ENCODE measurements around the gene ZXDC.

DNA sequence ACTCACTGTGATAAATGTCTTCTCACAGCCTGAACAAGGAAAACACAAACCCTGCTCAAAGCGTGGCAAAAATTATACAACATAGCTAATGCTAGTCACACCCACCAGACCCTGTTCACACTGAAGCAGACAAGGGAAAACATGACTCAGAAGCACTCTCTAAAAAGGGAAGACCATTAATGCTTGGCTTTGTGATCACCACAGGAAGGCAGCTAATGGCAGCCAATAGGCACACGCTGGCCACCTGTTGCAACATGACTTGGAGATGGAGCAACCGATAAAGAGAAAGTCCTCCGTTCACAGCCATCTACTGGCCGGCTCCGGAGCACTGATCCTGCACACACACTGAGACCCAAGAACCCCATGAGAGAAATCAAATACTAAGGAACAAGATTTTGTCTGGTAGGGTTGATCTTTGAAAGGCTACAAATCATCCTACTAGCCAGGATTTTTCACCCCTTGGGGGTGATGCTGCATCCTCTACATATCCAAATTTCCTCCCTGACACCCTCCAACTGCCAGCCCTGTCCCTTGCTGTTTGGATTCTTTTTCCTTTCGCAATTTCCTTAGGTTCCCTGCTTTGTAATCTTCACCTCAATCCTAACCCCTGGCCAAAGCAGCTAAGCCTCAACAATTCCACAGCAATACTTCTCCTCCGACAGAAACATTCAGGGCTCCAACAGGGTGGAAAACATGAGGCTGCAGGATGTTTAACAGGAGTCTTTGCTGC lies 3.2 kb downstream of the ZXDC start:
- TF ChIP-seq, protein P1, sequence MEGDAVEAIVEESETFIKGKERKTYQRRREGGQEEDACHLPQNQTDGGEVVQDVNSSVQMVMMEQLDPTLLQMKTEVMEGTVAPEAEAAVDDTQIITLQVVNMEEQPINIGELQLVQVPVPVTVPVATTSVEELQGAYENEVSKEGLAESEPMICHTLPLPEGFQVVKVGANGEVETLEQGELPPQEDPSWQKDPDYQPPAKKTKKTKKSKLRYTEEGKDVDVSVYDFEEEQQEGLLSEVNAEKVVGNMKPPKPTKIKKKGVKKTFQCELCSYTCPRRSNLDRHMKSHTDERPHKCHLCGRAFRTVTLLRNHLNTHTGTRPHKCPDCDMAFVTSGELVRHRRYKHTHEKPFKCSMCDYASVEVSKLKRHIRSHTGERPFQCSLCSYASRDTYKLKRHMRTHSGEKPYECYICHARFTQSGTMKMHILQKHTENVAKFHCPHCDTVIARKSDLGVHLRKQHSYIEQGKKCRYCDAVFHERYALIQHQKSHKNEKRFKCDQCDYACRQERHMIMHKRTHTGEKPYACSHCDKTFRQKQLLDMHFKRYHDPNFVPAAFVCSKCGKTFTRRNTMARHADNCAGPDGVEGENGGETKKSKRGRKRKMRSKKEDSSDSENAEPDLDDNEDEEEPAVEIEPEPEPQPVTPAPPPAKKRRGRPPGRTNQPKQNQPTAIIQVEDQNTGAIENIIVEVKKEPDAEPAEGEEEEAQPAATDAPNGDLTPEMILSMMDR (IDR thresholded peaks at IDR 0.05) = no peak
- no peak for TF ChIP-seq POLR2A (IDR thresholded peaks at IDR 0.05)
